CMK (cell line): Measurements from ENCODE around the gene PRIM2.
A peak's percentile ranks its signal among the peaks of the same experiment; 100 is the strongest.
"Not testable (repeated sequence)": the region's sequence is repeated elsewhere in the genome, so short reads cannot be mapped to it uniquely, and the experiment has no call there.

Experiments
- DNase-seq: peaks from one replicate; pipeline ENCODE4 v3.0.0-alpha.2; 2010; ENCODE audit warnings: low read depth

PRIM2 gene

GRCh38 chr6:57317060-57317943 is at the start of gene PRIM2:
Gene PRIM2 (plus strand): TSS chr6:57317630. CDS start chr6:57318446, 816 bp downstream.
- DNase-seq: peak; percentile 59

GRCh38 chr6:57268294-57268640 is 49.2 kb upstream of the PRIM2 start:
- DNase-seq: no peak

- DNase-seq: not testable (repeated sequence)
Observed at GRCh38 chr6:57274113-57274824, 43.2 kb upstream of the PRIM2 start.

GRCh38 chr6:57275384-57275783 is 42.0 kb upstream of the PRIM2 start:
- DNase-seq: no peak

- no peak for DNase-seq
Observed at GRCh38 chr6:57276946-57277345, 40.5 kb upstream of the PRIM2 start.

- DNase-seq: no peak
Observed at GRCh38 chr6:57278570-57278969, 38.9 kb upstream of the PRIM2 start.

- no peak for DNase-seq
Observed at GRCh38 chr6:57279013-57279412, 38.4 kb upstream of the PRIM2 start.

- DNase-seq: no peak
Observed at GRCh38 chr6:57283106-57283505, 34.3 kb upstream of the PRIM2 start.

GRCh38 chr6:57283911-57284455 is 33.4 kb upstream of the PRIM2 start:
- no peak for DNase-seq

GRCh38 chr6:57288136-57288535 is 29.3 kb upstream of the PRIM2 start:
- not testable (repeated sequence) for DNase-seq

GRCh38 chr6:57293472-57293871 is 24.0 kb upstream of the PRIM2 start:
- not testable (repeated sequence) for DNase-seq

- no peak for DNase-seq
Observed at GRCh38 chr6:57294862-57295445, 22.5 kb upstream of the PRIM2 start.

GRCh38 chr6:57297505-57297904 is 19.9 kb upstream of the PRIM2 start:
- no peak for DNase-seq

- no peak for DNase-seq
Observed at GRCh38 chr6:57298741-57299140, 18.7 kb upstream of the PRIM2 start.

- DNase-seq: no peak
Observed at GRCh38 chr6:57301757-57302156, 15.7 kb upstream of the PRIM2 start.

- DNase-seq: no peak
Observed at GRCh38 chr6:57302477-57302876, 15.0 kb upstream of the PRIM2 start.

- no peak for DNase-seq
Observed at GRCh38 chr6:57303931-57304681, 13.3 kb upstream of the PRIM2 start.

GRCh38 chr6:57305107-57305506 is 12.3 kb upstream of the PRIM2 start:
- no peak for DNase-seq

GRCh38 chr6:57305761-57306160 is 11.7 kb upstream of the PRIM2 start:
- DNase-seq: no peak

GRCh38 chr6:57306273-57306672 is 11.2 kb upstream of the PRIM2 start:
- no peak for DNase-seq

GRCh38 chr6:57307850-57308249 is 9.6 kb upstream of the PRIM2 start:
- no peak for DNase-seq

GRCh38 chr6:57308755-57309154 is 8.7 kb upstream of the PRIM2 start:
- not testable (repeated sequence) for DNase-seq
